OCI-LY3 (cell line): ENCODE measurements around the gene NRXN3.

ENCODE experiments used
- CTCF ChIP-seq: fragments of 200-600, 300-600 bp; sonication (generic); IDR thresholded peaks from 2 replicates; pipeline ENCODE4 v1.5.1; 2014; ENCODE audit warnings: antibody characterized with exemption, low read length, low read depth
- EZH2phosphoT487 ChIP-seq: fragments of 200-600 bp; shearing (Covaris generic); IDR thresholded peaks from 2 replicates; pipeline ENCODE4 v1.6.1; 2018; ENCODE audit warnings: antibody characterized with exemption, mixed run types, low read depth

GRCh38 chr14:79878229-79878628 lies 1708.1 kb downstream of the NRXN3 start:
- TF ChIP-seq CTCF: no peak
- no peak for TF ChIP-seq EZH2phosphoT487
